ENCODE data around the gene CACNA1C.

CACNA1C gene

GRCh38 chr12:2495417-2496112 lies 442.8 kb downstream of the CACNA1C start:
- DNase-seq = no peak

- DNase-seq = no peak
Observed at GRCh38 chr12:2498964-2499500, 446.2 kb downstream of the CACNA1C start.

- DNase-seq = no peak
Observed at GRCh38 chr12:2501464-2502191, 448.8 kb downstream of the CACNA1C start.

- DNase-seq = no peak
Observed at GRCh38 chr12:2503036-2503435, 450.2 kb downstream of the CACNA1C start.

GRCh38 chr12:2503762-2504161 lies 451.0 kb downstream of the CACNA1C start:
- DNase-seq = no peak

GRCh38 chr12:2504577-2504976 lies 451.8 kb downstream of the CACNA1C start:
- no peak for DNase-seq

- no peak for DNase-seq
Observed at GRCh38 chr12:2507814-2508213, 455.0 kb downstream of the CACNA1C start.

GRCh38 chr12:2509137-2509536 lies 456.4 kb downstream of the CACNA1C start:
- no peak for DNase-seq

GRCh38 chr12:2510045-2510444 lies 457.3 kb downstream of the CACNA1C start:
- DNase-seq = no peak

- no peak for DNase-seq
Observed at GRCh38 chr12:2513141-2514037, 460.6 kb downstream of the CACNA1C start.

- no peak for DNase-seq
Observed at GRCh38 chr12:2514038-2514340, 461.2 kb downstream of the CACNA1C start.

GRCh38 chr12:2520722-2521246 lies 468.0 kb downstream of the CACNA1C start:
- DNase-seq = no peak

- DNase-seq = no peak
Observed at GRCh38 chr12:2523317-2523716, 470.5 kb downstream of the CACNA1C start.

GRCh38 chr12:2523844-2524243 lies 471.1 kb downstream of the CACNA1C start:
- DNase-seq = no peak

- no peak for DNase-seq
Observed at GRCh38 chr12:2526371-2526770, 473.6 kb downstream of the CACNA1C start.

- no peak for DNase-seq
Observed at GRCh38 chr12:2528001-2528400, 475.2 kb downstream of the CACNA1C start.

GRCh38 chr12:2529807-2530206 lies 477.0 kb downstream of the CACNA1C start:
- DNase-seq = no peak

- no peak for DNase-seq
Observed at GRCh38 chr12:2531371-2531770, 478.6 kb downstream of the CACNA1C start.

- no peak for DNase-seq
Observed at GRCh38 chr12:2533036-2533435, 480.2 kb downstream of the CACNA1C start.

GRCh38 chr12:2535583-2536204 lies 482.9 kb downstream of the CACNA1C start:
- DNase-seq = no peak

GRCh38 chr12:2536724-2537123 lies 483.9 kb downstream of the CACNA1C start:
- DNase-seq = no peak

GRCh38 chr12:2537868-2538541 lies 485.2 kb downstream of the CACNA1C start:
- no peak for DNase-seq
